Activated gamma-delta T cell treated with anti-CD3 and anti-CD28 coated beads, Interleukin-2, amount 50 U/mL, for 16 hours (primary cell): ENCODE measurements around the gene UAP1L1.

ENCODE experiments used
- DNase-seq: peaks from one replicate; pipeline ENCODE4 v3.0.0-alpha.2; 2020; ENCODE audit warnings: low read depth

Gene UAP1L1

DNA sequence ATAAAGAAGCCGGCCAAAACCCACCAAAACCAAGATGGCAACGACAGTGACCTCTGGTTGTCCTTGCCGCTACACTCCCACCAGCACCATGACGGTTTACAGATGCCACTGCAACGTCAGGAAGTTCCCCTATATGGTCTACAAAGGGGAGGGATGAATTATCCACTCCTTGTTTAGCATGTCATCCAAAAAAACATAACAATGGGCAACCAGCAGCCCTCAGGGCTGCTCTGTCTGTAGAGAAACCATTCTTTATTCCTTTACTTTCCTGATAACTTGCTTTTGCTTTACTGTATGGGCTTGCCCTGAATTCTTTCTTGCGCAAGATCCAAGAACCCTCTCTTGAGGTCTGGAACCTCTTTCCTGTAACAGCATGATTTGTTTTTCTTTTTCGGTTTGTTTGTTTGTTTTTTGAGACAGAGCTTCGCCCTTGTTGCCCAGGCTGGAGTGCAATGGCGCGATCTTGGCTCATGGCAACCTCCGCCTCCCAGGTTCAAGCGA lies 2.0 kb upstream of the UAP1L1 start:
- DNase-seq, result no peak

DNA sequence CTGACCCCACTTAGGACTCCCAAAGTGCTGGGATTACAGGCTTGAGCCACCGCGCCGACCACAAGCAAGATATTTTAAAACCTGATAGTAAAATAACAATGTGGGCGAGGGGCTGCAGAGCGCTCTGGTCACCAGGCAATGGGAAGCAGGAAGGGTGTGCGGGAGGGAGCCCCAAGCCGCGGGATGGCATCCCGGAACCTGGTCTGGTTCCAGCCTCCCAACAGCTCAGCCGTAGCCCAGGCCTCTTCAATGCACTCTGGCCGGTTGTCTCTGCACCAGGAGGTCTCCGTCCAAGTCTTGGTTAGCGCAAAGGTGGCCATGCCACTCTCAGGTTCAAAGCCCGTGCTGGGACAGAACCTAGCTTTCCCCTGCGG lies 694 bp upstream of the UAP1L1 start:
- no peak for DNase-seq

DNA sequence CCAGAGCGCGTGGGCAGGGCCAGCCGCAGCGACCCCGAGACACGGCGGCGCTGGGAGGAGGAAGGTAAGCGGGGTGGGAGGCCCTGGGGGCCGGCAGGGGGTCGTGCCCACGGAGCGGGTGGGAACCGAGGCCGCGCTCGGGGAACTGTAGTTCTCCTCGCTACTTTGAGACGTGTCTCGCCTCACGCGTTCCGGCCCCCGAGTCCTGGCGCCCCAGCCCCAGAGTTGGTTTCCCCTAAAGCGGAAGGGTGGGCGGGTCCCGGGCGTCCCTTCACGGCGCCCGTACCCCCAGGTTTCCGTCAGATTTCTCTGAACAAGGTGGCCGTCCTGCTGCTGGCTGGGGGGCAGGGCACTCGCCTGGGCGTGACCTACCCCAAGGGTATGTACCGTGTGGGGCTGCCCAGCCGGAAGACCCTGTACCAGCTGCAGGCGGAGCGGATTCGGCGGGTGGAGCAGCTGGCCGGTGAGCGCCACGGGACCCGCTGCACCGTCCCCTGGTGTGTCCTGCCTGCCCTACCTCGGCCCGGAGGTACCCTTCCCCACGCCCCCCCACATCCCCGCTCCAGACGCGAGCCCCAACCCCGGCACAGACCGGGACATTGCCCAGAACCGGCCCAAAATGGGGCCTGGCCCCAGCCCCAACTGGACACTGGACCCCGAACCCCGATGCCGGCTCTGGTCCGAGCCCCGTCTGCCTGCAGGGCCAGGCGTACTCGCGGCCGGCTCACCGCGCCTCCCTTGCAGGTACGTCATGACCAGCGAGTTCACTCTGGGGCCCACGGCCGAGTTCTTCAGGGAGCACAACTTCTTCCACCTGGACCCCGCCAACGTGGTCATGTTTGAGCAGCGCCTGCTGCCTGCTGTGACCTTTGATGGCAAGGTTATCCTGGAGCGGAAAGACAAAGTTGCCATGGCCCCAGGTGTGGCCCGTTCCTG lies 709 bp downstream of the UAP1L1 start:
- DNase-seq, result peak; percentile 25

DNA sequence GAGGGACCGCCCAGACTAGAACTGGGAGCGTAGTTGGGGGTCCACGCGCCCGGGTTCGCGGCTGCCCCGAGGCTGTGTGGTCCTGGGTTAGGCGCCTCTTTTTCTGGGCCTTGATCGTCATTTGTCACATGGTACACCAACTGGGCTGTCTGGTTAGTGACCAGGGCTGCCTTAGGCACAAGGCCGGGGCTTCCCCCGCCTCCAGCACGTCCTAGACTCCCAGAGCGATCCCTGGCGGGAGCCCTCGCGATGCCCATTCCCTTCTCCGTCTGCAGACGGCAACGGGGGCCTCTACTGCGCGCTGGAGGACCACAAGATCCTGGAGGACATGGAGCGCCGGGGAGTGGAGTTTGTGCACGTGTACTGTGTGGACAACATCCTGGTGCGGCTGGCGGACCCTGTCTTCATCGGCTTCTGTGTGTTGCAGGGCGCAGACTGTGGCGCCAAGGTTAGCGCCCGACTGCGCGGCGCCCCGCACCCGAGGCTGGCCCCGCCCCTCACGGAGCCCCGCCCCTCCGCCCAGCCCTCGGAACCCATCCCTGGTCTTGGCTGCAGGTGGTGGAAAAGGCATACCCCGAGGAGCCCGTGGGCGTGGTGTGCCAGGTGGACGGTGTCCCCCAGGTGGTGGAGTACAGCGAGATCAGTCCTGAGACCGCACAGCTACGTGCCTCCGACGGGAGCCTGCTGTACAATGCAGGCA lies 1.5 kb downstream of the UAP1L1 start:
- no peak for DNase-seq

DNA sequence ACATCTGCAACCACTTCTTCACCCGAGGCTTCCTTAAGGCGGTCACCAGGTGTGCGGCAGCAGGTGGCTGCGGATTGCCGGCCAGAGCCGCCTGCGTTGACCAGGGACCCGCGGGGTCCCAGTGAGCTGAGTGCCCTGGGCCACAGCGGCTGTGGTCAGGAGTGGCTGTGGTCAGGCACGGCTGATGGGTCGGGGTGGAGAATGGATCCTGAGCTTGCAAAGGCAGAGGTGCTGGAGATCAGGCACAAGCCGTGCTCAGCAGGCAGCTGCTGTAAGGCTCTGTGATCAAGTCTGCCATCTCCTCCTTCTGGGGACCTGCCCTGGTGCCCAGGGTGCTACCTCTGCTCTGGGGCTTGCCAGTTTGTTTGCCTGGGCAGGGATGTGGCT lies 2.1 kb downstream of the UAP1L1 start:
- DNase-seq, result no peak

DNA sequence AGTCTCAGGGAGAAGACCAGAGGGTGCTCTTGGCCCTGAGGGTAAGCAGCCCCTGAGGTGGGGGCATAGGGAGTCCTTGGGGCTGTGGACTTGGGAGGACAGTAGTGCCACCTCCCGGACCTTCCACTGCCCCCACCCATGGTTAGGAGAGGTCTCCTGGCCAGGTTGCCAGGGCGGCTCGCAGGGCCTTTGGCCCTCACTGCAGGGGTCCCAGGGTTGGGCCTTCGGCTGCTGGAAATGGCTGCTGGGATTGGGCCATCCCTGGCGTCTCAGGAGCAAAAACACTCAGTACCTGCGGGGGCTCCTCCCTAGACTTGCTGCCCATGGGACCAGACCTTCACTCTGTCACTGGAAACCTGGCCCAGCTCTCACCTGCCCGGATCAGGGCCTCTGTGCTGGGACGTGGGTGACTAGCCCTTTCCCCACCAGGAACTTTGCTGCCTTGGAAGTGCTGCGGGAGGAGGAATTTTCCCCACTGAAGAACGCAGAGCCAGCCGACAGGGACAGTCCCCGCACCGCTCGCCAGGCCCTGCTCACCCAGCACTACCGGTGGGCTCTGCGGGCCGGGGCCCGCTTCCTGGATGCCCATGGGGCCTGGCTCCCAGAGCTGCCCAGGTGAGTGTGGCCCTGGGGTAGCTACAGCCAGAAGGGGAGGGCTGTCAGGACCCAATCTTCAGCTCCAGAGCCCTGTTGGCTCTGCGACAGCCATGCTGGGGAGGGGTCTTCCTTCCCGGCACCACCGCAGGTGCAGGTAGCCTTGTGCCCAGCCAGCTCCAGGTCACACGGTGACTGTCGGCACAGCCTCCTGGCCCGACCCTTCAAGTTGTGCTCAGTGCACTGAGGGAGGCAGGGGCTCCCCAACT lies 3.2 kb downstream of the UAP1L1 start:
- no peak for DNase-seq

DNA sequence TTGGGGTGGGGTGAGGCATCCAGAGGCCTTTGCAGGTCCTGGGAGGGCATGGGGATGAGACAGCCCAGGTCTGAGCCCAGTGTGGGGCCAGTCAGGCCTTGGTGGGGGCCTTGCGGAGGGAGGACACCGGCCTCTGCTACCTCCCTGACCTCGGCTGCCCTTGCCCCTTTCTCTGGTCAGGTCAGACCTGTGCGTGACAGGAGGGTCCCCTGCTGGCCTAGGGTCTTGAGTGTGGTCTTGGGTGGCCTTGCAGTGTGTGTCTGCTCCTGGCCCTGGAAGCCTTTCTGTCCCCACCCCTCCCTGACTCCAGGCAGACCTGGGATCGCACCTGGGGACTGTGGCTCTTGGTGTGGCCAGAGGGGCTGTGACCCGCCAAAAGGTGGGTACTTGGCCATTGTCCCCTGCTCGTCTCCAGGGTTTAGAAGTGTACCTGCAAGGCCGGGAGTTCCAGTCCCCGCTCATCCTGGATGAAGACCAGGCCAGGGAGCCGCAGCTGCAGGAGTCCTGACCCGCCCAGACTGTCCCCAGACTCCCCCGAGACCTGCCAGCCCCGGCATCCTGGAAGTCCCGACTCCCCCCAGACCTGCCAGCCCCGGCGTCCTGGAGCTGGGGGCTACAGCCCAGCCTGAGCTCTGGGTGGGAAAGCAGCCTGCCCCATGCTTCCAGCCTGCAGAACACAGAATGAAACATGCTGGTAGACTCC lies 5.1 kb downstream of the UAP1L1 start:
- no peak for DNase-seq

DNA sequence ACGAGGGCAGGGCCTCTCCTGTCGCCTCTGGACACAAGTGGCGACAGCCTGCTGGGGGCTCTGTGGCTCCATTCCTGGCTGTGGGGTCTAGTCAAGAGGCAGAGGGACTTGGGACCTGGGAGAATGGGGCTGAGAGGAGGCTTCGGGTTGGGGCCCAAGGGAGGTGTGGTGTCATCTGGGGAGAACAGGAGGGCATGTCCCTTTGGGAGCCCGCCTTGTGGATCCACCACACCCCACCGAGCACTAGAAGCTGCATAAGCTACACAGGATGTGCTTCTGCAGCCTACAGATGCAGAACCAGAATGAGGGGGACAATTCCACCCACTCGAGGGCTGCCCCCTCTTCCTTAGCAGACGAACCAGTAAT lies 5.6 kb downstream of the UAP1L1 start:
- no peak for DNase-seq

DNA sequence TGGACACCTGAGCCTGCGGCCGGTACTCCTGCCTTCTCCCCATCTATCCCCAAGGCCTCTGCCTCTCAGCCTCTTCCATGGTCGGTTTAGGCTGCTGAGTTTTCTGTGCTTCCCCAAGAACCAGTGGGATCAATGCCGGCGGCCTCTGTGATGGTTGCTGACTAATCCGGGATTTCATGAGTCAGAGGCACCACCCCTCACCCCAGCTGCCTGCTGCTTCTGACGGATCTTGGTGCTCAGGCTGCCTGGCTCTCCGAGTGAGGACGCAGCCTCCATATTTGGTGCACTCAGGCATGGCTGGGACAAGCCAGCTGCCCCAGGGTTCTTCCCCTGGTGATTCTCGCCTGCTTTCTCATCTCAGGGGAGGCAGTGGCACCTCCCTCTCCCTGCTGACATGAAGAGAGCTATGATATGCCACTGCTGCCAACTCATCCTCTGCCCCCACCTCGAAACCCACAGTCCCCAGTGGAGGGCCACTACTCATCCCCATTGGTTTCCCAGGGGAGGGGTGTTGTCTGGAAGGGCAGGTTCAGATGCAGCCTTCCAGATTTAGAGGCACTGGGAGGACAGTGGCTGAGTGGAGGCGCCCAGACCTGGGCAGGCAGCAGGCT lies 6.2 kb downstream of the UAP1L1 start:
- no peak for DNase-seq

DNA sequence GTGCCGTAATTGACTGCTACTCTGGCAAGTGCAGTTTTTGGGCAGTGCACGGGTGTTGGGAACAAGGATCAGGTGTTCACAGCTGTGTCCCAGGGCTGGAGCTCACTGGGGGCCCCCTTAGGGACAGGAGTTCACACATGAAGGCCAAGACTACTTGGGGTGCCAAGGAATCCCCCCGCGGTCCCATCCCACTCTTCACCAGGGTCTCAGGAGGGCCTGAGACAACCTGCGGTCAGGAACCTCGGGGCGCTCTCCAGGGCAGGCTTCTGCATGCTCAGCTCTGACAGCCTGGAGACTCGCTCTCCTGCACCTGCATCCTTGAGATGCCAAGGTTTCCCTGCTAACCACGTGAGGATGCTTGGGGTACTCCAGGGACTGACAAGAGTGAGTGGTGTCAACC lies 7.2 kb downstream of the UAP1L1 start:
- no peak for DNase-seq

DNA sequence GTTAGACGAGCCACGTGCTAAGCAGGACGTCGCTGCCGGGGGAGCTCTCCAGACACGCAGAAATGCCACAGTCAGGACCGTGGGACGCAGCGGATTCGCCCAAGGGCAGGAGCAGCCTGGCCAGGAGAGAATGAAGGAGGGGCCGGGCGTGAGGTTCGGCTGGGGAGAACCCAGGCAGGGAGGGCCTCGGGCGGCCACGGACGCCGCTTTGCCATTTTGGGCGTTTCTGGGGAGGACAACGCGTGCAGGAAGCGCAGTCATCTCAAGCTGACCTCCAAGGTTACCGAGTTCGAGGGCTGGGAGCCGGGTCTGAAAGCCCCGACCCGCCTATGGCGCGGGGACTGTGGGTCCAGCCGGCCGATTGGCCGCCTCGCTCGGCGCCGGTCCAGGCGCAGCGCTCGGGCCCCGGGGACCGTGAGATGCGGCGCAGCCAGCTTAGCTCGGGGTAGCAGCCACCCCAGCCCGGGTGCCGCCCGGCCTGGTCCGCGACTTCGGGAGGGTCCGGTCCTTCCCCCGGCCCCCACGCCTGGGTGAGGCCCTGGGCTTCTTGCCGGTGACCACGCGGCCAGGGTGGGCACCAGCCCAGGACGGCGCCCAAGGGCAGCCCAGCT lies 8.7 kb downstream of the UAP1L1 start:
- no peak for DNase-seq

DNA sequence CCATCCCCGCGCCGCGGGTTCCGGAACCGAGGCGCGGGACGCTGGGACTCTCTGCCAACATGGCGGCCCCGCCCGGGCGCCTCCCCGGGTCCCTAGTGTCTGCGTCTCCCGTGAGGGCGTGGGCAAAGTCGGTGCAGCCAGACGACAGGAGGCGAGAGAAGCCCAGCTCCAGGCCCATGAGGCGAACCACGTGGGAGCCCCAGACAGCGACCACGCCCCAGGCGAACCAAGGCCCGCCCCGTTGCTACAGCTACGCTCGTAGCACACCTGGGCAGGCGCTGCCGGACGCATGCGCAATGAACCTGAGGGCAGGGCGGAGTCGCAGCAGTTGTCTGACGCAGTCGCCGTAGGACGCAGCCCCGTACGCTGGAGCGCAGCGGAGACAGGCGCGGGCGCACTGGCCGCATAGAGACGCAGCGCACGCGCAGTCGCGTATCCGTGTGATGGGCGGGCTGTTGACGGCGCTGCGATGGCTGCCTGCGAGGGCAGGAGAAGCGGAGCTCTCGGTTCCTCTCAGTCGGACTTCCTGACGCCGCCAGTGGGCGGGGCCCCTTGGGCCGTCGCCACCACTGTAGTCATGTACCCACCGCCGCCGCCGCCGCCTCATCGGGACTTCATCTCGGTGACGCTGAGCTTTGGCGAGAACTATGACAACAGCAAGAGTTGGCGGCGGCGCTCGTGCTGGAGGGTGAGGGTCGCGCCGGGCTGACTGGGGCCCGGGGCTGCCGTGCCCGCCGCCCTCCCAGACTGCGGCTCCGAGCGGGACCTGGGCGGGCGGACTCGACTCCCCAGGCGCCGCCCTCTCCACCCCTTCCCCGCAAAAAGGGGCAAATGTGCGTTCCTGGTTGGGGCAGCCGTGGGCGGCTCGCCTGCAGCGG lies 9.5 kb downstream of the UAP1L1 start, which contains the start of gene MAN1B1:
Gene MAN1B1 (plus strand): TSS at position 455 of the 878 bp plus-strand sequence. CDS start 15 bp downstream, at position 470.
- peak; percentile 97 for DNase-seq

DNA sequence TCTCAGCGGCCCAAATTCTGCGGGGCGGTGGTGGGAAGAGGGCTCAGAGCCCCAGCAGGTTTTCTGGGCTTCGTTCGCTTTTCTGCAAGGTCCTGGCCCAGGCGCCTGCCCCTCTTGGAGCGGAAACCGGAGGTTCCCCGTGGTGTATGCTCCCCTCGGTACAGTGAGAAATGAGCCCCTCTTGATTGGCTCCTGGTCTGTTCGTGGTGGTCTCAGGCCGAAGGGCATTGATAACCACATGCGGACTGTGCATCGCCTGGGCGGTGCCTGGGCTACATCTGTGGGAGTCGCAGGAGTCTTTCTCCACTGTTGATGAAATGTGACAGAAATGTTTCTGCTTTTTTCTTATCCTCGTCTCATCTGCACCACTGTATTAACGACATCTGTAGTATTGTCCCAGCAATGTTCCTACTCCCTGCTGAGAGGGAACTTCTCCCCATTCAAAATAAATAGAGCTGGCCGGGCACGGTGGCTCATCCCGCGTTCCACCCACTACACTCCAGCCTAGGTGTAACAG lies 10.2 kb downstream of the UAP1L1 start:
- DNase-seq, result no peak

DNA sequence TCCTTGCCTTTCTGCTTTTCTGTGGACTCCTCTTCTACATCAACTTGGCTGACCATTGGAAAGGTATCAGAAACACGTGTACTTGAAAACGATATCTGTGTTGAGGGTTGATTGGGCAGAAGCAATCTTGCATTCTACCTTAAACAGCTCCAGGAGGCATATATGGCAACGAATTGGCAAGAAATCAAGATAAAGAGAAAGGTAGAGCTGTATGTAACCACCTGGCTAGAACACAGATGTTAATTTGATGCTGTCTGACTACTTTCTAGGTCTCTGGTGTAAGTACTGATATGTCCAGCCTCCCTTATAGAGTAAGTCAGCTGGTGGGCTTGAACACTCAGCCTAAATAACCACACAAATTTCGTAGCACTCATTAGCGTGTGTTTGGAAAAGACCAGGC lies 10.8 kb downstream of the UAP1L1 start:
- DNase-seq, result no peak

DNA sequence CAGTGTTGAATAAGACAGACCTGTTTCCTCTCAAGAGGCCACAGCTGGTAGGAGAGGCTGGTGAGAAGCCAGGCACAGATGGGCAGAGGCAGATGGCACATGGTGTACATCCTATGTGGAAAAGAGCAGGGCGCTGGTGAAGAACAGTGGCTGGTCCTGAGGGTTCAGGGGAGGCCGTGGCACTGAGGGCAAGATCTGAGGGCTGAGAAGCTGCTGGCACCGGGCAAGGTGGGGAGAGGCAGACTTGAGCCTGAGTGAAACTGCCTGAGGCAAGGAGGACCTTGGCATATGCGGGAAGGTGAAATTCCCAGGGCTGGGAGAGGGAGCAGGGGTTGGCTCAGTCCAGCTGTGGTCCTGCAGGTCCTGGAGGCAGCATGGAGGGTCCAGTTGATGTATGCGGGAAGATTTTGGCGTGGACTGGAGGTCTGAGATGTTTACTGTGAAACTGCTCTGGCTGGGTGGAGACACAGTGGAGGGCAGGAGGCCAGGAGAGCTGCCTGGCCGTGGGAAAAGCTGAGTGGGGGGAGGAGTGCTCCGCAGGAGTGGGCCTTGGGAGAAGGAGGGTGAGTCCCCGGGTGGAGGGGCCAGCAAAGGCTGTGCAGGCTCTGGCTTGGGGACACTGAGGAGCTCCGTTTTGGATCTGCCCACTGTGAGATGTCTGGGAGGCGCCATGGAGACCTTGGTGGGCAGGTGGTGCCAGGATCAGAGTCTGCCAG lies 12.1 kb downstream of the UAP1L1 start:
- DNase-seq, result no peak

DNA sequence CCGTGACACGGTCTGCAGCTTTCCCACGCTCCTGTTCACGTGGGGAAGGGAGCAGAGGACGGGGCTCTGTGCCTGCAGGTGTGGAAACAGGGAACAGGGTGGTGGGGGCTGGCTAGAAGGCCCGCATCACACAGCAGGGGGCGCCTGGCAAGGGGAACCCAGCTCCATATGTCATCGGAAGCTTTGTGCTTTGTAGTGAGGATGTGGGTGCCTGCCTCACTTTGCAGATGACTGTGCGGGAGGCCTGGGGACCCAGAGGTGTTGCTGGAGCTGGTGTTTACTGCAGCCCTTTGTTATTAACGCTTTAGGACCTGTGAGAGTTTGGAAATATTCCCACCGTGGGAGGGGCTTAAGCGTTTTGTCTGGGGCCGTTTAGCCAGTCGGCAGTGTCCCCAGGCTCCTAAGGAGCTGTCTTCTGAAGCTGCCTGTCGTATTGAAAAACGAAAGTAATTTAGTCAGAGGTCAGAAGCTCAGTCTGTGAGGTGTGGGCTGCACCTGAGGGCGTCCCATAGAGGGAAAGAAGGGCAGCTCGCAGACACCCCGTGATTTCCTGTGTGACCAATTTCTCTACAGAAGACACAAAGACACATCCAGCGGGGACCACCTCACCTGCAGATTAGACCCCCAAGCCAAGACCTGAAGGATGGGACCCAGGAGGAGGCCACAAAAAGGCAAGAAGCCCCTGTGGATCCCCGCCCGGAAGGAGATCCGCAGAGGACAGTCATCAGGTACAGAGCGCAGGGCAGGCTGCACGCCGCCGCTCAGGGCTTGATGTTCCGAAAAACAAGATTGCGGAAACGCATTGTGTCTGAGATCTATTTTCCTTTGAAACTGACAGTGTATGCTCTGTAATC lies 18.6 kb downstream of the UAP1L1 start:
- DNase-seq, result peak; percentile 84

DNA sequence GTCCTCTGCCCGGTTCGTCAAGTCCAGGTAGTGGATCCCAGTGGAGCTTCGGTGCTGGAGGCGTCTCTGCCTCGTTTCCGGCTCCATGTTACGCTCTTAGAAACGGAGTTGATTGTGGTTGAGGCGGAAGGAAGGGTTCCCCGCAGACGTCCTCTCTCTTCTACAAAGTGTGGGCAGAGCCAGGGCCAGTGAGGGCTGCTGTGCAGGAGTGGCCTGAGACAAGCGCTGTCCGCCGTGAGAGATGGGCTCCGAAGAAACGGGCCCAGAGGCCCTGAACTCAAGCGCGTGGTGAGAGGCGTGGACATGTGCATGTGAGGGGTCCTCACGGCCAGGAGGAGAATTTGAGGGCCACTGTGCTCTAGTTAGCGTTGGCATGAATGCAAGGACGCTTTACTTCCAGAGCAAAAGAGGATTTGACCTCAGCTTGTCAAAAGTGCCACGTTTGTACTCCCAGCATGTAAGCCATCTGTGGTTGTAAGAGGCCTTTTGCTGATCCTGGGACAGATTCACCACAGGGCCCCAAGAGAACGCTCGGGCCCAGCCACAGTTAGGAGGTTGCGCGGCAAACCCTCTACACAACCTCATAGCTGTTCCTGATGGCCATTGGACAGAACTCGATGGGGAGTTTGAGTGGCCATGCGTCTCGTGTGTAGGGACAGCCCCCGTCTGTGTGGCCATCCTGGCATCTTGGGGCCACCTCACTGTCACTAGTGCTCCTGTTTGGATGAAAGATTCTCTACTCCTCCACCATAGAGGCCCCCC lies 19.6 kb downstream of the UAP1L1 start:
- DNase-seq, result no peak
